Epidermal melanocyte (primary cell): Measurements from ENCODE around the gene CDC123.
"Not testable (repeated sequence)": the region's sequence is repeated elsewhere in the genome, so short reads cannot be mapped to it uniquely, and the experiment has no call there.

Experiments
- DNase-seq: peaks from one replicate; pipeline ENCODE4 v3.0.0; 2011; ENCODE audit warnings: low spot score; ENCODE audit not compliant: insufficient read length

CDC123 gene

GRCh38 chr10:12189426-12189825 lies 6.6 kb upstream of the CDC123 start:
- no peak for DNase-seq

GRCh38 chr10:12191715-12192114 lies 4.3 kb upstream of the CDC123 start:
- DNase-seq: no peak

- DNase-seq: no peak
Observed at GRCh38 chr10:12193193-12193592, 2.8 kb upstream of the CDC123 start.

GRCh38 chr10:12194752-12195271 lies 1.2 kb upstream of the CDC123 start:
- DNase-seq: no peak

GRCh38 chr10:12195281-12195602 lies 746 bp upstream of the CDC123 start:
- DNase-seq: no peak

GRCh38 chr10:12196531-12197211 lies 683 bp downstream of the CDC123 start:
- DNase-seq: no peak

- no peak for DNase-seq
Observed at GRCh38 chr10:12198156-12198555, 2.2 kb downstream of the CDC123 start.

- no peak for DNase-seq
Observed at GRCh38 chr10:12200850-12201249, 4.9 kb downstream of the CDC123 start.

- no peak for DNase-seq
Observed at GRCh38 chr10:12201543-12201942, 5.6 kb downstream of the CDC123 start.

GRCh38 chr10:12202226-12202625 lies 6.2 kb downstream of the CDC123 start:
- DNase-seq: no peak

- DNase-seq: no peak
Observed at GRCh38 chr10:12205082-12205481, 9.1 kb downstream of the CDC123 start.

- DNase-seq: no peak
Observed at GRCh38 chr10:12207114-12207513, 11.1 kb downstream of the CDC123 start.

GRCh38 chr10:12208460-12208859 lies 12.5 kb downstream of the CDC123 start:
- no peak for DNase-seq

- no peak for DNase-seq
Observed at GRCh38 chr10:12212454-12212853, 16.5 kb downstream of the CDC123 start.

GRCh38 chr10:12213621-12214020 lies 17.6 kb downstream of the CDC123 start:
- DNase-seq: no peak

- no peak for DNase-seq
Observed at GRCh38 chr10:12214093-12214492, 18.1 kb downstream of the CDC123 start.

GRCh38 chr10:12214763-12215218 lies 18.8 kb downstream of the CDC123 start:
- DNase-seq: no peak

GRCh38 chr10:12218991-12219390 lies 23.0 kb downstream of the CDC123 start:
- DNase-seq: no peak

GRCh38 chr10:12221323-12222298 lies 25.6 kb downstream of the CDC123 start:
- no peak for DNase-seq

GRCh38 chr10:12225444-12225843 lies 29.5 kb downstream of the CDC123 start:
- DNase-seq: no peak

GRCh38 chr10:12226438-12226837 lies 30.4 kb downstream of the CDC123 start:
- DNase-seq: not testable (repeated sequence)

- DNase-seq: no peak
Observed at GRCh38 chr10:12228851-12229250, 32.9 kb downstream of the CDC123 start.
